Endothelial cell of umbilical vein (primary cell): ENCODE results near the gene ADARB2. TPM values are rescaled to one million over a fixed set of nuclear protein-coding genes. Genes with fewer than 3 reads are reported as not detected.

Experiments
- BruUV-seq: library from RNA; stranded (reverse); fragments of 400-500 nt; replicated peaks from 2 replicates; lab custom pipeline; 2021; lab: Mats Ljungman, UMichigan
- CTCF ChIA-PET: fragments of 300-600, 350-600 bp; sonication (Branson Sonifier 250); formaldehyde crosslinking; loops from one replicate; lab custom pipeline; 2021; ENCODE audit warnings: antibody characterized with exemption, inconsistent platforms; lab: Charles Lee
- POLR2A ChIA-PET: fragments of 300-600, 350-600 bp; sonication (Branson Sonifier 250); formaldehyde crosslinking; loops from one replicate; lab custom pipeline; 2021; ENCODE audit warnings: antibody characterized with exemption, inconsistent platforms; lab: Charles Lee
- DNase-seq: peaks from one replicate; pipeline ENCODE4 v3.0.0-alpha.2; 2011; ENCODE audit warnings: low read depth, low spot score
- FAIRE-seq: peaks from 2 replicates; lab custom pipeline; 2011; peaks lifted over from hg19 to GRCh38; lab: Jason Lieb, UNC
- H2AFZ ChIP-seq: 2 replicates; pipeline ENCODE4 v1.6.0; 2012; ENCODE audit warnings: low read depth, low read length, control low read depth, inconsistent platforms
- H3K27ac ChIP-seq: 2 replicates; pipeline ENCODE4 v1.5.1; 2011; ENCODE audit warnings: low read depth, mild to moderate bottlenecking, control low read depth, low read length, moderate library complexity; ENCODE audit not compliant: insufficient read depth
- H3K27me3 ChIP-seq, 2 experiments: 2 replicates each; pipeline versions ENCODE4 v1.6.0 to v1.6.1; 2011; ENCODE audit warnings: low read length in 2 of 2, mixed read lengths in 1 of 2; ENCODE audit not compliant: control insufficient read depth in 2 of 2, insufficient read depth in 2 of 2
- H3K36me3 ChIP-seq, 2 experiments: 2 replicates in 1 of 2; 3 replicates in 1 of 2; pipeline ENCODE4 v1.5.1; 2011; ENCODE audit warnings: low read length in 2 of 2, mild to moderate bottlenecking in 1 of 2, moderate library complexity in 1 of 2; ENCODE audit not compliant: control insufficient read depth in 2 of 2, insufficient read depth in 2 of 2; ENCODE audit errors: extremely low read depth in 1 of 2
- H3K4me1 ChIP-seq: 3 replicates; pipeline ENCODE4 v1.5.1; 2011; ENCODE audit warnings: mild to moderate bottlenecking, low read length; ENCODE audit not compliant: control insufficient read depth, insufficient read depth; ENCODE audit errors: extremely low read depth
- H3K4me2 ChIP-seq: 2 replicates; pipeline ENCODE4 v1.6.1; 2011; ENCODE audit warnings: low read length, control low read depth, mixed read lengths; ENCODE audit not compliant: insufficient read depth
- H3K4me3 ChIP-seq, 3 experiments: fragments of 200-600 bp in 1 of 3; sonication (generic), shearing (Covaris generic) in 1 of 3; replicated peaks in 1 of 3; 2 replicates each; pipeline ENCODE4 v1.5.1; 2011 to 2016; ENCODE audit warnings: control low read depth in 3 of 3, low read length in 3 of 3, mild to moderate bottlenecking in 2 of 3, inconsistent platforms in 1 of 3, low read depth in 1 of 3, moderate library complexity in 1 of 3; ENCODE audit not compliant: insufficient read depth in 1 of 3
- H3K79me2 ChIP-seq: 2 replicates; pipeline ENCODE4 v1.6.0; 2012; ENCODE audit warnings: low read length, inconsistent platforms; ENCODE audit not compliant: control insufficient read depth, insufficient read depth
- H3K9ac ChIP-seq: replicated peaks from 2 replicates; pipeline ENCODE3; 2011; ENCODE audit warnings: low read length, control low read depth; ENCODE audit not compliant: insufficient read depth; ENCODE audit errors: extremely low read depth
- H3K9me1 ChIP-seq: replicated peaks from 3 replicates; pipeline ENCODE4 v1.6.0; 2011; ENCODE audit warnings: mild to moderate bottlenecking, low read length; ENCODE audit not compliant: control insufficient read depth, insufficient read depth; ENCODE audit errors: extremely low read depth
- H3K9me3 ChIP-seq: replicated peaks from 2 replicates; pipeline ENCODE4 v1.5.1; 2012; ENCODE audit warnings: low read length, inconsistent platforms; ENCODE audit not compliant: control insufficient read depth, insufficient read depth
- H4K20me1 ChIP-seq: replicated peaks from 2 replicates; pipeline ENCODE3; 2011; ENCODE audit warnings: mild to moderate bottlenecking, low read length; ENCODE audit not compliant: control insufficient read depth, insufficient read depth; ENCODE audit errors: extremely low read depth
- EZH2 ChIP-seq: IDR thresholded peaks from 2 replicates; pipeline ENCODE4 v1.6.1; 2012; ENCODE audit warnings: borderline replicate concordance, low read depth, mild to moderate bottlenecking, moderate library complexity, low read length, inconsistent platforms; ENCODE audit not compliant: severe bottlenecking
- GATA2 ChIP-seq: IDR thresholded peaks from 2 replicates; pipeline ENCODE4 v1.7.0; 2011; ENCODE audit warnings: low read depth, mild to moderate bottlenecking, moderate library complexity, mixed read lengths, low read length; ENCODE audit not compliant: insufficient read length, insufficient read depth
- JUN ChIP-seq: IDR thresholded peaks from 2 replicates; pipeline ENCODE4 v1.6.1; 2011; ENCODE audit warnings: borderline replicate concordance, low read depth; ENCODE audit not compliant: insufficient read length, insufficient read depth
- MAX ChIP-seq: IDR thresholded peaks from 2 replicates; pipeline ENCODE4 v1.6.1; 2011; ENCODE audit not compliant: insufficient read depth, insufficient read length
- POLR2A ChIP-seq: IDR thresholded peaks from 2 replicates; pipeline ENCODE4 v1.6.1; 2012; ENCODE audit warnings: low read depth, mild to moderate bottlenecking, control low read depth, low read length
- POLR2AphosphoS5 ChIP-seq: IDR thresholded peaks from 2 replicates; pipeline ENCODE4 v1.6.1; 2012; ENCODE audit warnings: low read depth, mild to moderate bottlenecking, control low read depth, low read length, moderate library complexity; ENCODE audit not compliant: insufficient read depth
- dilution Hi-C: fragments of 300-500 bp; cut with MboI; formaldehyde crosslinking; loops from one replicate; pipeline ENCODE4 v1.15.0; 2019; ENCODE audit warnings: low sequenced_read_pairs; ENCODE audit not compliant: extremely low pct_ligation_motif_present
- intact Hi-C: fragments of 100-400 bp; cut with micrococcal nuclease; formaldehyde crosslinking; loops from one replicate; pipeline ENCODE4 v1.10.0; 2022
- polyA plus RNA-seq, 4 experiments: library from polyadenylated mRNA; depleted of rRNA in 3 of 4; stranded (reverse) in 3 of 4; unstranded in 1 of 4; fragments of >200 nt; gene quantifications; 2 replicates each; pipeline versions ENCODE4 v1.2.1 to v1.2.3, GENCODE V29; 2011 to 2012; ENCODE audit warnings: missing spikeins in 1 of 4
- total RNA-seq: library from RNA; stranded (reverse); gene quantifications from 2 replicates; pipeline ENCODE4 v1.2.3, GENCODE V29; 2021

The ADARB2 gene
- total and polyA plus RNA-seq, 2 donors (not counting 3 experiments of a cell fraction or from before 2014, with no cell fraction given) = not detected

GRCh38 chr10:1240341-1240775 lies 497.0 kb downstream of the ADARB2 start:
- Histone ChIP-seq H3K4me1 (no peaks in the 10 kb centered on the region), H3K27me3 (peaks cover 0 to 3% of the 10 kb centered on the region in 2 experiments), H3K9ac (no peak overlapping the region), H3K4me2 (no peak overlapping the region), H3K27ac (no peak overlapping the region), H2AFZ (no peak overlapping the region), H4K20me1 (no peaks in the 10 kb centered on the region), H3K9me1 (no peaks in the 10 kb centered on the region), H3K4me3 (no peak overlapping the region), H3K9me3 (no peaks in the 10 kb centered on the region), H3K79me2 (no peaks in the 10 kb centered on the region), H3K36me3 (no peaks in the 10 kb centered on the region)
- BruUV-seq = no TSS peak
- DNase-seq (no peak), FAIRE-seq (no peak)
- ChIA-PET POLR2A (no interaction called here), CTCF (no interaction called here)
- intact Hi-C loops (no loop called here), dilution Hi-C loops (no loop called here)
- TF ChIP-seq MAX (no peak), POLR2A (no peak)

GRCh38 chr10:1233031-1233430 lies 504.3 kb downstream of the ADARB2 start:
- H3K9ac ChIP-seq = no peak overlapping the region
- no peak overlapping the region for H3K27ac ChIP-seq
- no peak overlapping the region for H3K4me2 ChIP-seq
- no peaks in the 10 kb centered on the region for H4K20me1 ChIP-seq
- dilution Hi-C loops = no loop called here
- FAIRE-seq = no peak
- no TSS peak for BruUV-seq
- POLR2A ChIA-PET = no interaction called here
- no peaks in the 10 kb centered on the region for H3K36me3 ChIP-seq
- H3K79me2 ChIP-seq = no peaks in the 10 kb centered on the region
- CTCF ChIA-PET = no interaction called here
- no peaks in the 10 kb centered on the region for H3K9me3 ChIP-seq
- no peaks in the 10 kb centered on the region for H3K4me1 ChIP-seq
- no peak overlapping the region for H3K4me3 ChIP-seq
- no peaks in the 10 kb centered on the region for H3K9me1 ChIP-seq
- H2AFZ ChIP-seq = no peak overlapping the region
- TF ChIP-seq JUN = no peak
- TF ChIP-seq GATA2 = no peak
- TF ChIP-seq EZH2 = no peak
- no peak for TF ChIP-seq POLR2AphosphoS5
- no peaks in the 10 kb centered on the region for H3K27me3 ChIP-seq
- intact Hi-C loops = no loop called here
- no peak for DNase-seq
